GM12878 (cell line): ENCODE results near the gene EME2. TPM values are rescaled to one million over a fixed set of nuclear protein-coding genes. Genes with fewer than 3 reads are reported as not detected.
"Not testable (repeated sequence)": the region's sequence is repeated elsewhere in the genome, so short reads cannot be mapped to it uniquely, and the experiment has no call there.

Experiments used
- ATAC-seq: fragments of 200-7000 bp; cut with Tn5 transposase; 3 replicates; pipeline ENCODE4 v1.9.1; 2020; ENCODE audit warnings: mild to moderate bottlenecking, moderate library complexity
- BruUV-seq: library from RNA; stranded (reverse); fragments of 400-500 nt; replicated peaks from 2 replicates; lab custom pipeline; 2021; lab: Mats Ljungman, UMichigan
- CTCF ChIA-PET: fragments of 300-600 bp; sonication (Branson Sonifier 250); formaldehyde crosslinking; extraction: SDS; loops from one replicate; lab custom pipeline; 2021; ENCODE audit warnings: inconsistent platforms; lab: Yijun Ruan, JAX
- POLR2A ChIA-PET: fragments of 350-600 bp; formaldehyde crosslinking; extraction: SDS; loops from one replicate; lab custom pipeline; 2021; ENCODE audit warnings: inconsistent platforms; lab: Charles Lee
- RAD21 ChIA-PET: fragments of 300-600 bp; sonication (Branson Sonifier 250); formaldehyde crosslinking; loops from one replicate; lab custom pipeline; 2023; ENCODE audit warnings: antibody characterized with exemption; ENCODE audit not compliant: unreplicated experiment; lab: Charles Lee
- SMC1A ChIA-PET: fragments of 300-600 bp; sonication (Branson Sonifier 250); formaldehyde crosslinking; loops from one replicate; lab custom pipeline; 2023; ENCODE audit not compliant: unreplicated experiment, uncharacterized antibody; lab: Charles Lee
- DNase-seq: peaks from one replicate; pipeline ENCODE4 v3.0.0-alpha.2; 2011; ENCODE audit warnings: low read depth, low spot score
- FAIRE-seq: peaks from 3 replicates; lab custom pipeline; 2011; peaks lifted over from hg19 to GRCh38; lab: Jason Lieb, UNC
- H2AFZ ChIP-seq: 2 replicates; pipeline ENCODE4 v1.6.0; 2011; ENCODE audit warnings: low read depth, low read length, control low read depth; ENCODE audit not compliant: control insufficient read depth
- H3K27ac ChIP-seq: 2 replicates; pipeline ENCODE4 v1.5.1; 2011; ENCODE audit warnings: control low read depth; ENCODE audit not compliant: control insufficient read depth, insufficient read depth
- H3K27me3 ChIP-seq, 2 experiments: replicated peaks in 1 of 2; 2 replicates each; pipeline versions ENCODE4 v1.6.0 to v1.6.1; 2011; ENCODE audit warnings: low read length in 1 of 2; ENCODE audit not compliant: control insufficient read depth in 2 of 2, insufficient read depth in 2 of 2
- H3K36me3 ChIP-seq, 2 experiments: 2 replicates each; pipeline ENCODE4 v1.5.1; 2011; ENCODE audit warnings: low read length in 1 of 2; ENCODE audit not compliant: control insufficient read depth in 2 of 2, insufficient read depth in 2 of 2
- H3K4me1 ChIP-seq: 2 replicates; pipeline ENCODE4 v1.6.1; 2011; ENCODE audit warnings: mild to moderate bottlenecking, low read length, moderate library complexity, mixed read lengths; ENCODE audit not compliant: control insufficient read depth, insufficient read depth
- H3K4me2 ChIP-seq: 2 replicates; pipeline ENCODE4 v1.6.0; 2011; ENCODE audit warnings: control low read depth; ENCODE audit not compliant: control insufficient read depth, insufficient read depth
- H3K4me3 ChIP-seq: fragments of 200-600 bp; sonication (generic); 2 replicates; pipeline ENCODE4 v1.5.1; 2016
- H3K79me2 ChIP-seq: 2 replicates; pipeline ENCODE4 v1.6.0; 2011; ENCODE audit warnings: low read length; ENCODE audit not compliant: control insufficient read depth, insufficient read depth
- H3K9ac ChIP-seq: 2 replicates; pipeline ENCODE4 v1.8.0; 2011; ENCODE audit warnings: low read length, control low read depth, mixed read lengths; ENCODE audit not compliant: control insufficient read depth, insufficient read depth
- H3K9me3 ChIP-seq: replicated peaks from 3 replicates; pipeline ENCODE4 v1.5.1; 2011; ENCODE audit warnings: mild to moderate bottlenecking, low read length; ENCODE audit not compliant: control insufficient read depth, insufficient read depth
- H4K20me1 ChIP-seq: 2 replicates; pipeline ENCODE4 v1.6.0; 2011; ENCODE audit not compliant: control insufficient read depth, insufficient read depth
- WGBS: methylation state at CpG from one replicate; pipeline ENCODE4 v1.1.6; 2016; ENCODE audit warnings: low lambda C conversion rate; ENCODE audit not compliant: insufficient replicate concordance, insufficient coverage; ENCODE audit errors: missing lambda C conversion rate; 5-methylcytosine and 5-hydroxymethylcytosine counted together
- in situ Hi-C: fragments of 300-500 bp; cut with MboI; formaldehyde crosslinking; loops from 9 replicates; pipeline ENCODE4 v1.14.3; 2018; ENCODE audit warnings: mixed read lengths
- intact Hi-C: fragments of 100-400 bp; cut with micrococcal nuclease; formaldehyde crosslinking; loops from one replicate; pipeline ENCODE4 v1.14.2; 2022; ENCODE audit not compliant: unreplicated experiment
- polyA plus RNA-seq, 11 experiments: library from polyadenylated mRNA; depleted of rRNA in 4 of 11; unstranded in 6 of 11; stranded (reverse) in 5 of 11; fragments of >200 nt; fragmentation: Nextera tagmentation in 4 of 11; fragmentation: Illumina TruSeq in 1 of 11; extraction: Ambion mirVana in 4 of 11; extraction: Trizol in 1 of 11; gene quantifications; 1 replicate in 1 of 11; 2 replicates in 10 of 11; pipeline versions ENCODE4 v1.2.1 to v1.2.3, GENCODE V29; 2011 to 2016; ENCODE audit warnings: inconsistent platforms in 2 of 11, missing spikeins in 2 of 11, low read depth in 1 of 11
- total RNA-seq, 4 experiments: library from RNA; depleted of rRNA in 3 of 4; stranded (reverse); fragments of >200 nt in 3 of 4; fragmentation: Illumina TruSeq in 1 of 4; extraction: Trizol in 1 of 4; gene quantifications; 2 replicates each; pipeline versions ENCODE4 v1.2.1 to v1.2.3, GENCODE V29; 2013 to 2021
- TF ChIP-seq, protein P1 (sequence below): IDR thresholded peaks from 2 replicates; pipeline ENCODE4 v1.6.1; 2012; ENCODE audit warnings: mild to moderate bottlenecking, low read depth, low read length

EME2 gene
- total and polyA plus RNA-seq, 10 of the 15 experiments (the other 5 are each of a cell fraction or from before 2014, with no cell fraction given): 0.29 to 16.9 (median 4.1) TPM

DNA sequence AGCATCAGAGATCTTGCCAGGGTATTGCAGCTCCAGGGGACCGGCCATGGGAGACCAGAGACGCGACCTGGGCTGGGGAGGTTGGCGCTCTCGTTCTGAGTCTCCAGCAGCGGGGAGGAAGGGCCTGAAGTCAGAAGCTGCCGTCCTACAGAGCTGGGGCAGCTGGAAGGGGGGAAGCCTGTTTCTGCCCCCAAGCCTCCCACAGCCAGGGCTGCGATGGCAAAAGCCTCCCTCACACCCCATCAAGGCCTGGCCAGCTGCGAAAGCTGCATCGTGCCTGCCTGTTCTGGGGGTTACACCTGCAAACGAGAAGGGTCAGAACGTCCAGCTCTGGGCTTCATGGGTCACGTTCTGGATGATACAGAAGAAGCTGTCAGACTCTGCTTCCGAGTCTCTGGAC lies 40.5 kb upstream of the EME2 start (continued):
- TF ChIP-seq, protein P1, sequence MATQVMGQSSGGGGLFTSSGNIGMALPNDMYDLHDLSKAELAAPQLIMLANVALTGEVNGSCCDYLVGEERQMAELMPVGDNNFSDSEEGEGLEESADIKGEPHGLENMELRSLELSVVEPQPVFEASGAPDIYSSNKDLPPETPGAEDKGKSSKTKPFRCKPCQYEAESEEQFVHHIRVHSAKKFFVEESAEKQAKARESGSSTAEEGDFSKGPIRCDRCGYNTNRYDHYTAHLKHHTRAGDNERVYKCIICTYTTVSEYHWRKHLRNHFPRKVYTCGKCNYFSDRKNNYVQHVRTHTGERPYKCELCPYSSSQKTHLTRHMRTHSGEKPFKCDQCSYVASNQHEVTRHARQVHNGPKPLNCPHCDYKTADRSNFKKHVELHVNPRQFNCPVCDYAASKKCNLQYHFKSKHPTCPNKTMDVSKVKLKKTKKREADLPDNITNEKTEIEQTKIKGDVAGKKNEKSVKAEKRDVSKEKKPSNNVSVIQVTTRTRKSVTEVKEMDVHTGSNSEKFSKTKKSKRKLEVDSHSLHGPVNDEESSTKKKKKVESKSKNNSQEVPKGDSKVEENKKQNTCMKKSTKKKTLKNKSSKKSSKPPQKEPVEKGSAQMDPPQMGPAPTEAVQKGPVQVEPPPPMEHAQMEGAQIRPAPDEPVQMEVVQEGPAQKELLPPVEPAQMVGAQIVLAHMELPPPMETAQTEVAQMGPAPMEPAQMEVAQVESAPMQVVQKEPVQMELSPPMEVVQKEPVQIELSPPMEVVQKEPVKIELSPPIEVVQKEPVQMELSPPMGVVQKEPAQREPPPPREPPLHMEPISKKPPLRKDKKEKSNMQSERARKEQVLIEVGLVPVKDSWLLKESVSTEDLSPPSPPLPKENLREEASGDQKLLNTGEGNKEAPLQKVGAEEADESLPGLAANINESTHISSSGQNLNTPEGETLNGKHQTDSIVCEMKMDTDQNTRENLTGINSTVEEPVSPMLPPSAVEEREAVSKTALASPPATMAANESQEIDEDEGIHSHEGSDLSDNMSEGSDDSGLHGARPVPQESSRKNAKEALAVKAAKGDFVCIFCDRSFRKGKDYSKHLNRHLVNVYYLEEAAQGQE: no peak

- H3K27ac ChIP-seq, BruUV-seq, RAD21 ChIA-PET, POLR2A ChIA-PET, in situ Hi-C loops, intact Hi-C loops, H3K4me1 ChIP-seq, H3K79me2 ChIP-seq, H3K4me2 ChIP-seq, SMC1A ChIA-PET, ATAC-seq, FAIRE-seq, H4K20me1 ChIP-seq, CTCF ChIA-PET, H3K27me3 ChIP-seq, H3K4me3 ChIP-seq, H2AFZ ChIP-seq, DNase-seq, H3K9ac ChIP-seq, H3K9me3 ChIP-seq: not testable (repeated sequence)
- peaks cover 0 to 30% of the 10 kb centered on the region in 2 experiments for H3K36me3 ChIP-seq
- WGBS: 97% methylated on average over 21 of the region's 21 CpGs
These were observed 40.0 kb upstream of the EME2 start for GRCh38 chr16:1732551-1732987.
